OCI-LY7 (cell line): ENCODE results near the gene OSBPL3. TPM values are rescaled to one million over a fixed set of nuclear protein-coding genes. Genes with fewer than 3 reads are reported as not detected.

Experiments used
- BruUV-seq: library from RNA; stranded (reverse); fragments of 400-500 nt; replicated peaks from 2 replicates; lab custom pipeline; 2021; lab: Mats Ljungman, UMichigan
- CTCF ChIA-PET: fragments of 300-600 bp; sonication (Branson Sonifier 250); formaldehyde crosslinking; loops from one replicate; lab custom pipeline; 2022; ENCODE audit warnings: antibody characterized with exemption; ENCODE audit not compliant: unreplicated experiment; lab: Charles Lee
- POLR2A ChIA-PET: fragments of 300-600 bp; sonication (Branson Sonifier 250); formaldehyde crosslinking; loops from one replicate; lab custom pipeline; 2022; ENCODE audit warnings: antibody characterized with exemption; lab: Charles Lee
- DNase-seq: peaks from one replicate; pipeline ENCODE4 v3.0.0-alpha.2; 2015; ENCODE audit warnings: low spot score
- H2AFZ ChIP-seq: fragments of 200-600 bp; sonication (generic), shearing (Covaris generic); 2 replicates; pipeline ENCODE4 v1.6.1; 2014; ENCODE audit warnings: mild to moderate bottlenecking, antibody characterized with exemption, low read length, moderate library complexity
- H3K27ac ChIP-seq: fragments of 200-600 bp; sonication (generic); 2 replicates; pipeline ENCODE4 v1.5.1; 2014; ENCODE audit warnings: mixed run types, low read depth, mild to moderate bottlenecking, moderate library complexity, low read length, inconsistent platforms; ENCODE audit not compliant: poor library complexity, severe bottlenecking
- H3K36me3 ChIP-seq: fragments of 200-600 bp; sonication (generic); 2 replicates; pipeline ENCODE4 v1.6.1; 2014; ENCODE audit warnings: mild to moderate bottlenecking, antibody characterized with exemption, low read length, moderate library complexity, mixed read lengths; ENCODE audit not compliant: insufficient read depth
- H3K4me1 ChIP-seq: fragments of 200-600 bp; sonication (generic); 2 replicates; pipeline ENCODE4 v1.5.1; 2014; ENCODE audit warnings: mild to moderate bottlenecking, low read length; ENCODE audit not compliant: insufficient read depth, poor library complexity, severe bottlenecking
- H3K4me2 ChIP-seq: fragments of 200-600 bp; sonication (generic); 2 replicates; pipeline ENCODE4 v1.6.1; 2014; ENCODE audit warnings: mild to moderate bottlenecking, low read length
- H3K4me3 ChIP-seq: fragments of 200-600 bp; sonication (generic); 2 replicates; pipeline ENCODE4 v1.5.1; 2014; ENCODE audit warnings: mild to moderate bottlenecking, low read depth, low read length; ENCODE audit not compliant: poor library complexity, severe bottlenecking
- H3K79me2 ChIP-seq: fragments of 200-600 bp; sonication (generic); 2 replicates; pipeline ENCODE4 v1.6.1; 2016; ENCODE audit warnings: low read depth, mild to moderate bottlenecking, low read length, moderate library complexity, mixed read lengths; ENCODE audit not compliant: insufficient read depth
- H3K9me2 ChIP-seq: fragments of 200-600 bp; sonication (generic); 2 replicates; pipeline ENCODE4 v1.6.1; 2016; ENCODE audit warnings: mild to moderate bottlenecking, low read length, mixed read lengths; ENCODE audit not compliant: insufficient read depth
- H3K9me3 ChIP-seq: fragments of 200-600 bp; sonication (generic); 2 replicates; pipeline ENCODE4 v1.6.1; 2014; ENCODE audit warnings: mild to moderate bottlenecking, mixed run types, low read length, mixed read lengths
- H4K20me1 ChIP-seq: fragments of 200-600 bp; sonication (generic); 2 replicates; pipeline ENCODE4 v1.6.1; 2014; ENCODE audit warnings: mild to moderate bottlenecking, antibody characterized with exemption, low read length, moderate library complexity, mixed read lengths; ENCODE audit not compliant: insufficient read depth
- EZH2phosphoT487 ChIP-seq: fragments of 200-600 bp; sonication (generic); IDR thresholded peaks from 2 replicates; pipeline ENCODE4 v1.6.1; 2018; ENCODE audit warnings: low read depth, borderline replicate concordance, mild to moderate bottlenecking, mixed run types, antibody characterized with exemption, low read length, moderate library complexity, mixed read lengths
- intact Hi-C: fragments of 100-400 bp; cut with micrococcal nuclease; formaldehyde crosslinking; loops from one replicate; pipeline ENCODE4 v1.10.0; 2022; ENCODE audit not compliant: unreplicated experiment
- total RNA-seq, 2 experiments: library from RNA; depleted of rRNA in 1 of 2; stranded (reverse); fragments of >200 nt in 1 of 2; shearing (Covaris generic) in 1 of 2; gene quantifications; 2 replicates each; pipeline ENCODE4 v1.2.3, GENCODE V29; 2014 to 2022
- TF ChIP-seq, protein P1 (sequence below): fragments of 200-600 bp; sonication (generic); conservative IDR thresholded peaks from 2 replicates; pipeline ENCODE4 v1.5.1; 2014; ENCODE audit warnings: mild to moderate bottlenecking, antibody characterized with exemption, low read length, moderate library complexity, mixed read lengths

OSBPL3 gene
- total RNA-seq, 2 experiments from 2014 or later: 28.7 to 79.9 TPM

DNA sequence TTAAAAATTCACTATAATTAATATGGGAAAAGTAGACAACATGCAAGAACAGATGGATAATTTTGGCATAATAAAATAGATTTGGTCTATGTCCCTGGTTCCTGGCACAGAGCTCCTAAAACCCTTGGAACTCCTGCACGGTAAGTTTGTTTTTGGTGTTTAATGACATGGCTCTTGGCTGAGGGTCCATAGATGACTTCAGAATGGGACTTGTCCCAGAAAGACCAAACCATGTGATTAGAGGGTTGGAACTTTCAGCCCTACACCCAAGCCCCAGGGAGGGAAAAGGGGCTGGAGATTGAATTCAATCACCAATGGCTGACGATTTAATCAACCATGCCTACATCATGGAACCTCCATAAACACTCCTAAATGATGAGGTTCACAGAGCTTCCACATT lies 210.1 kb downstream of the OSBPL3 start:
- H3K36me3 ChIP-seq: no peaks in the 10 kb centered on the region
- H3K27ac ChIP-seq: no peak overlapping the region
- POLR2A ChIA-PET: interaction anchor here (1.2 kb wide), 1 partner anchor 13 kb away, joined by 3 read pairs; no protein-coding TSS in a partner anchor
- no peaks in the 10 kb centered on the region for H3K9me3 ChIP-seq
- no peak overlapping the region for H3K4me3 ChIP-seq
- no peak overlapping the region for H2AFZ ChIP-seq
- CTCF ChIA-PET: no interaction called here
- no peaks in the 10 kb centered on the region for H3K9me2 ChIP-seq
- DNase-seq: no peak
- H3K4me2 ChIP-seq: no peak overlapping the region
- intact Hi-C loops: no loop called here
- no TSS peak for BruUV-seq
- TF ChIP-seq, protein P1, sequence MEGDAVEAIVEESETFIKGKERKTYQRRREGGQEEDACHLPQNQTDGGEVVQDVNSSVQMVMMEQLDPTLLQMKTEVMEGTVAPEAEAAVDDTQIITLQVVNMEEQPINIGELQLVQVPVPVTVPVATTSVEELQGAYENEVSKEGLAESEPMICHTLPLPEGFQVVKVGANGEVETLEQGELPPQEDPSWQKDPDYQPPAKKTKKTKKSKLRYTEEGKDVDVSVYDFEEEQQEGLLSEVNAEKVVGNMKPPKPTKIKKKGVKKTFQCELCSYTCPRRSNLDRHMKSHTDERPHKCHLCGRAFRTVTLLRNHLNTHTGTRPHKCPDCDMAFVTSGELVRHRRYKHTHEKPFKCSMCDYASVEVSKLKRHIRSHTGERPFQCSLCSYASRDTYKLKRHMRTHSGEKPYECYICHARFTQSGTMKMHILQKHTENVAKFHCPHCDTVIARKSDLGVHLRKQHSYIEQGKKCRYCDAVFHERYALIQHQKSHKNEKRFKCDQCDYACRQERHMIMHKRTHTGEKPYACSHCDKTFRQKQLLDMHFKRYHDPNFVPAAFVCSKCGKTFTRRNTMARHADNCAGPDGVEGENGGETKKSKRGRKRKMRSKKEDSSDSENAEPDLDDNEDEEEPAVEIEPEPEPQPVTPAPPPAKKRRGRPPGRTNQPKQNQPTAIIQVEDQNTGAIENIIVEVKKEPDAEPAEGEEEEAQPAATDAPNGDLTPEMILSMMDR: no peak
- no peak for TF ChIP-seq EZH2phosphoT487
- H4K20me1 ChIP-seq: no peaks in the 10 kb centered on the region
- H3K4me1 ChIP-seq: no peaks in the 10 kb centered on the region
- H3K79me2 ChIP-seq: no peaks in the 10 kb centered on the region

DNA sequence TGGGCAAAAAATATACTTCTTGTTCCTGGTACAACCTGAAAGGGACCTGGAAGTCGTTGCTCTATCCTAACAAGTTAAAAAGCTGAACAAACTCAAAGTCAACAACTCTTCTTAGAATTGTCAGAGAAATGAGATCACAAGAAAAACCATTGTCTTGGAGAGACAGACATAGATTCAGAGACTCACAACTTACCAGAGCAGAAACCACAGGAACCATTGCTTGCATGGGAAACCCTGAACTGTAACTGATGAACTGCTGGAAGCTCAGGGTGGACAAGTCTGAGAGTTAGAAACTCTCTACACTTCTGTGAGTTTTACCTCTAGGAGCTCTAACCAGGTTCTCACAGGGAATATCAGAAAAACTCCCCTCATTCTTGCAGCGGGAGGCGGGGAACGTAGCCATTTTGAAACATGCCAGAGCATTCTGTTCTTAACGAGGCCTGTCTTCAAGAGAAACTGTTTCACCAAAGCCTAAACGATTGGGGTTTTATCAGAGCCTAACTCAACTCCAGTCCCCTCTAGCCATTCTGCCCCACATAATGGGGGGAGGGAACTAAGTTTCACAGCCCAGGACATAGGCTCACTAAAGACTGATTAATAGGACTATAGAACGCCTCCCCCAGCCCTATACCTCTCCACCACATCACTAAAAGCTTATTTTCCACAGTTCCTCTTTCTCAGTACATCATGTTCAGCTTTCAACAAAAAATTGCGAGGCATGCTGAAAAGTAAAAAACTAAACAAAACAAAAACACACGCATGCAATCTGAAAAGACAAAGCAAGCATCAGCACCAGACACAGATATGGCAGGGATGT lies 210.8 kb downstream of the OSBPL3 start:
- H4K20me1 ChIP-seq: no peaks in the 10 kb centered on the region
- no peaks in the 10 kb centered on the region for H3K4me1 ChIP-seq
- no peak overlapping the region for H3K4me2 ChIP-seq
- no peak overlapping the region for H3K27ac ChIP-seq
- H3K79me2 ChIP-seq: no peaks in the 10 kb centered on the region
- H3K36me3 ChIP-seq: no peaks in the 10 kb centered on the region
- ChIA-PET CTCF (no interaction called here), POLR2A (no interaction called here)
- no peak overlapping the region for H3K4me3 ChIP-seq
- no peaks in the 10 kb centered on the region for H3K9me3 ChIP-seq
- no peaks in the 10 kb centered on the region for H3K9me2 ChIP-seq
- no peak overlapping the region for H2AFZ ChIP-seq
- BruUV-seq: no TSS peak
- intact Hi-C loops: no loop called here
- TF ChIP-seq EZH2phosphoT487: no peak
- TF ChIP-seq, protein P1: no peak
- DNase-seq: no peak
